ENCODE measurements around the gene ATXN1. TPM values are rescaled to one million over a fixed set of nuclear protein-coding genes. Genes with fewer than 3 reads are reported as not detected.
"Not testable (repeated sequence)": the region's sequence is repeated elsewhere in the genome, so short reads cannot be mapped to it uniquely, and the experiment has no call there.

Gene ATXN1
- total RNA-seq, 2 donors from 2014 or later, result 63.1 to 72.2 TPM

DNA sequence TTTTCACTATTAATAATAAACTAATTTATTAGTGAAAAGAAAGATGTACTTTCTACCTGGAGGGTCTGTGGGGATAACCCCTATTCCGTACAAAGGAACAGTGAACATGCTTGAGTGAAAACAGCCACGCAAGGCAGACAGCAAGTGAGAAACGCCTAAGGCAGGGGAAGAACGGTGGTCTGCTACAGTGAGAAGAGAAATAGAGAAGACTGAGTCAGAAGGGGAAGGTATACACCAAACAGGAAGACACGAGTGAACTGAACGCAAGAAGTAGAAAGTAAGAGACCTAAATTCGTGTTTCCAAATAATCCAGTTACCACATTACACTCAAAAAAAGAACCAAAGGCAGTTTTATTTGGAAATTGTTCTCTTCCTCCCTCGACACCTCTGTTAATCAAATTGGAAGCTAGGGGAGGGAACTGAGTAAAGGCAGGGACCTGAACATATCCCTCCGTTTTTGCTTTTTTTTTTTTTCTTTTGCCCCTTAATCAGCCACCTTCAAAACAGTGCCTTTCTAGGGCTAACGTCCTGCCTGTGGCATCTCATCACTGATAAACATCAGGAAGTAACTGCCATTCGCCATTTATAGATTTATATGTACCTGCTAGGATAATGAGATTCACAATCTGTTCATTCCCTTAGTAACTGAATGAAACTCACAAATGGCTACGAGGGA lies 48.9 kb downstream of the ATXN1 start:
- intact Hi-C loops (cut with DNase I), result no loop called here

DNA sequence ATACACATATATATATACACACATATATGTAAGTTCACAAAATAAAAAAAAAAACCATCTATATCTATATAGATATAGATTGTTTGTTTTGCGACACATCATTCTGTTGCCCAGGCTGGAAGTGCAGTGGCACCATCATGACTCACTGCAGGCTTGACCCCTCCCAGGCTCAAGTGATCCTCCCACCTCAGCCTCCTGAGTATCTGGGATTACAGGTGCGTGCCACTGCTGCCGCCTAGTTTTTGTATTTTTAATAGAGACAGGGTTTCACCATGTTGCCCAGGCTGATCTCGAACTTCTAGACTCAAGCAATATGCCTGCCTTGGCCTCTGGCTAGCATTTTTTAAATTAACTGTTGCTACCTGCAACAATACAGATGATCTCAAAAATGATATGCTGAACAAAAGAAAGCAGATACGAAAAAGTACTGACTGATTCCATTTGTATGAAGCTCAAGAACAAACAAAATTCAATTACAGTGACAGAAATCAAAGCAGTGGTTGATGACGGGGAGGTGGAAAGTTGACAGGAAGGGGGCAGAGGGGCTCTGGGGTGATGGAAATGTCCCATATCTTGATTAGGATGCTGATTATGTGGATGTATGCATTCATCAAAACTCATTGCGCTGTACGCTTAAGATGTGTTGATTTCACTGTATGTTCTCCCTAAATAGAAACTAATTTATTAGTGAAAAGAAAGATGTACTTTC lies 49.6 kb downstream of the ATXN1 start:
- DNase-seq (ENCODE audit: low spot score), result no peak
- intact Hi-C loops (cut with DNase I), result no loop called here

More for the DNA sequence above, 48.9 kb downstream of the ATXN1 start:
- DNase-seq (ENCODE audit: low spot score), result no peak

- no peak for DNase-seq (ENCODE audit: low spot score)
- intact Hi-C loops (cut with DNase I), result no loop called here
Measured at GRCh38 chr6:16706911-16707783, 54.1 kb downstream of the ATXN1 start.

- intact Hi-C loops (cut with DNase I); DNase-seq (ENCODE audit: low spot score): not testable (repeated sequence)
Measured at GRCh38 chr6:16706491-16706890, 54.8 kb downstream of the ATXN1 start.

GRCh38 chr6:16706029-16706428 lies 55.2 kb downstream of the ATXN1 start:
- intact Hi-C loops (cut with DNase I), result no loop called here
- DNase-seq (ENCODE audit: low spot score), result no peak

DNA sequence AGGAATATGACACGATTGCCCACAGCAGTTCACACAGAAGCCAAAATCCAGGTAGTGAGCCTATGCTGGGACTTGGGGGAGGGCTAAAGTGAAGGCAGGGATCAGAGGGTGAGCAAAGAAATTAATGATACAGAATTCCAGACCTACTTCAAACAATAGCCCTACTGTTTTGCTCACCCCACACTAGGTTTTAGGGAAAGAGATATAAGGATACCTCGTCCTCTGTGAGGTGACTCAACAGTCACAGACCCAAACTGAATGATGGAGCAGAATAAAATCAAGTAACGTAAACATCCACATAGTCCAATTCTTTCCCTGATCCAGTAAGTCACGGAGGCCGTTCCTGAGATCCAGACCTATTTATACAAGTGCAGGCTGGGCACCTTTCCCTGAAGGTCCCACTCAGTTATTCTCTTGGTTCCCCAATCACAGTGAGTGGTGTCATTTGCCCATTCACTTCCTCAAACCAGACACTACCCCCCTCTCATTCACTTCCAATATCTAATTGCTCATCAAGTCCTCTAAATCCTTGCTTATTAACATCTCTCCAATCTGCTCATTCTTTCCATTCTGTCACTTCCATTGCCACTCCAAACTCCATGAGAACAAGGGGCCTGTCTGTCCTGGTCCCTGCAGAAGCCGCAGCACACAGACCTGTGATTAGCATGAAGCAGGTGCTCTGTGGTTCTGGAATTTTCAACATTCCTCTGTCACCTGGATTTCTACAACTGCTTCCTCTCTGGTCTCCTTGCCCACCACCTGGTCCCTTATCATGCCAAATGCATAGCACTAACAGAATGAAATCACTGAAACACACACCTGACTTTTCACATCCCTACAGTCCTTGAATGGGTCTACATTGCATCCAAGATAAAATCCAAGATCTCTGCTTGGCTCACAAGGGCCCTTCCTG lies 55.9 kb downstream of the ATXN1 start:
- intact Hi-C loops (cut with DNase I), result no loop called here
- DNase-seq (ENCODE audit: low spot score), result no peak

- intact Hi-C loops (cut with DNase I), result no loop called here
- no peak for DNase-seq (ENCODE audit: low spot score)
Measured at GRCh38 chr6:16704401-16705045, 56.7 kb downstream of the ATXN1 start.

DNA sequence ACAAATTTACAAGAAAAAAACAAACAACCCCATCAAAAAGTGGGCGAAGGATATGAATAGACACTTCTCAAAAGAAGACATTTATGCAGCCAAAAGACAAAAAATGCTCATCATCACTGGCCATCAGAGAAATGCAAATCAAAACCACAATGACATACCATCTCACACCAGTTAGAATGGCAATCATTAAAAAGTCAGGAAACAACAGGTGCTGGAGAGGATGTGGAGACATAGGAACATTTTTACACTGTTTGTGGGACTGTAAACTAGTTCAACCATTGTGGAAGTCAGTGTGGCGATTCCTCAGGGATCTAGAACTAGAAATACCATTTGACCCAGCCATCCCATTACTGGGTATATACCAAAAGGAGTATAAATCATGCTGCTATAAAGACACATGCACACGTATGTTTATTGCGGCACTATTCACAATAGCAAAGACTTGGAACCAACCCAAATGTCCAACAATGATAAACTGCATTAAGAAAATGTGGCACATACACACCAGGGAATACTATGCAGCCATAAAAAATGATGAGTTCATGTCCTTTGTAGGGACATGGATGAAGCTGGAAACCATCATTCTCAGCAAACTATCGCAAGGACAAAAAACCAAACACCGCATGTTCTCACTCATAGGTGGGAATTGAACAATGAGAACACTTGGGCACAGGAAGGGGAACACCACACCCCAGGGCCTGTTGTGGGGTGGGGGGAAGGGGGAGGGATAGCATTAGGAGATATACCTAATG lies 58.5 kb downstream of the ATXN1 start:
- DNase-seq (ENCODE audit: low spot score); intact Hi-C loops (cut with DNase I): not testable (repeated sequence)

DNA sequence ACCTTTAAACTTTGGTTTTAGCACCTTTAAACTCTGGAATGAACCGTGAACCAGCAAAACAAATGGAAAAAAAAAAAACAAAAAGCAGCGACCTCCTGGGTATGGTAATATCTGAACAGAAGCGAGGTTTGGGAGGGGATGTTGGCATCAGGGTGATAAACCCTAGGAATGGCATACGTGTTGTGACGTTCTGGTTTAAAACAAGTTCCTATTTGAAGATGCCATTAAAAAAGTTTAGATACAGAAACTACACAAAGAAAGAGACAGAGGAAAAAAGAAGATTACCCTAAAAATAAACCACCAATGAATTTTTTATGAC lies 60.4 kb downstream of the ATXN1 start:
- DNase-seq (ENCODE audit: low spot score), result no peak
- intact Hi-C loops (cut with DNase I), result no loop called here

DNA sequence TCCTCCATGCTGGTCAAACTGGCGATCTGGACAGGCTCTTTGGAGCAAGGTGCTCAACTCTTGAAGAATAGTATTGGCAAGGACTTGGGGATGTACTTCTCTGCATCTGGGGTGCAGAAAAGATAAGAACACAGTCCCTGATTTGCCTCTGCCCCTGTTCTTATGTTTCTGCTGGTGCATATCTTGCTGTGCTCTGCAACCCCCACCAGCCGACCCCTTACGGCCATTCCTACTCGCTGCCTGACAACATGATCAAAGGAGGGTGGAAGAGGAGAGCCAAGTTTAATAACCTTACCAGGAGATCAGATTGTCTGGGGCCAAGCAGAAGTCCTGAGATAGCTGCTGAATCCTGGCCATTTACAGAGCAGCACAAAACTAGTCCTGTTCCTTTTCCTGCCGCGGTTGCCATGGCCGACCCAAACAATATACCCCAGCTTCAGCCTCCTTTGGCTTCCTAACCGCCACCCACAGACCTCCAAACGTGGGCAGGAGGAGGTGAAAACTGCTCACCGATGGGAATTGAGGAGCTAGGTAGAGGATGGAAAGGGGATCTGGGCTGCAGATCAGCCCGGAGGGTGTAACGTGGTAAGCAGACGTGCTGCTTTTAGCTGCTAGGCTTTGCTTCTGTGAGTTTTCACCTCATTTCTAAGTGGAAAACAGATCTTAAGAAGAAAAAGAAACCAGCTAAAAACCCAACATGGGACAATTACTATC lies 60.9 kb downstream of the ATXN1 start:
- no peak for DNase-seq (ENCODE audit: low spot score)
- intact Hi-C loops (cut with DNase I), result no loop called here

GRCh38 chr6:16698997-16699868 lies 62.0 kb downstream of the ATXN1 start:
- intact Hi-C loops (cut with DNase I), result no loop called here

GRCh38 chr6:16698162-16698533 lies 63.1 kb downstream of the ATXN1 start:
- intact Hi-C loops (cut with DNase I), result no loop called here
- no peak for DNase-seq (ENCODE audit: low spot score)

More at GRCh38 chr6:16698997-16699868, 62.0 kb downstream of the ATXN1 start:
- no peak for DNase-seq (ENCODE audit: low spot score)

DNA sequence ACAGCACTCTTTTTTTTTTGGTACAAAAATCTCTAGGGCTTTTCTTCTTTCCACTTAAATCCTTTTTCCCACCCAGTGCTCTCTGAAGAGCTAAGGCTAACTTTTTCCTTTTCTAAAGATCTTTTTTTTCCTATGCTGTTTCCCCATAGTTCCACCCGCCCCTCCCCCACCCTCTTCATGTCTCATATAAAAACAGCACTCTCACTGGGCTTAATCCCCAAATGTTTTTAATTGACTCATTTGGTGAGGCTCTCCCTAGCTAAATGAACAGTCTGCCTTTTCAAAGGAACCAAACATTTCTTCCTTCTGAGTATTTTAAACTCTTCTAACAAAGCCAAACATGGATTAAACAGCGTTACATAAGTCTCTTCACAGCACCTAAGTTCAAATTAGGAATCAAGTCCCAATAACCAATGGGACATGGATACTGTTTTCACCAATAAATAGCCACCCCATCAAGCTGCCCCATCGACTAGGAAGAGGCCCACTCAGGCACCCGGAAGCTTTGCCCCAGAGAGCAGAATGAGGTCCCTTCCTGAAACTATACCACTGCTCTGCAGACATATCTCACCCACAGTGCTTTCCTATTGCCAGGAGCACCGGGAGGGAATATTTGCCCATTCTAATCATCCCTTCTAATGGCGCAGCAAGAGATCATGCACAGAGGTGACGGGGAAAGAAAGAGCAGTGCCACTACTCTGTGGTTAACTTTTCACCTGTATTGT lies 63.7 kb downstream of the ATXN1 start:
- no peak for DNase-seq (ENCODE audit: low spot score)
- intact Hi-C loops (cut with DNase I), result no loop called here

- intact Hi-C loops (cut with DNase I), result no loop called here
- DNase-seq (ENCODE audit: low spot score), result no peak
Measured at GRCh38 chr6:16696496-16696895, 64.8 kb downstream of the ATXN1 start.

DNA sequence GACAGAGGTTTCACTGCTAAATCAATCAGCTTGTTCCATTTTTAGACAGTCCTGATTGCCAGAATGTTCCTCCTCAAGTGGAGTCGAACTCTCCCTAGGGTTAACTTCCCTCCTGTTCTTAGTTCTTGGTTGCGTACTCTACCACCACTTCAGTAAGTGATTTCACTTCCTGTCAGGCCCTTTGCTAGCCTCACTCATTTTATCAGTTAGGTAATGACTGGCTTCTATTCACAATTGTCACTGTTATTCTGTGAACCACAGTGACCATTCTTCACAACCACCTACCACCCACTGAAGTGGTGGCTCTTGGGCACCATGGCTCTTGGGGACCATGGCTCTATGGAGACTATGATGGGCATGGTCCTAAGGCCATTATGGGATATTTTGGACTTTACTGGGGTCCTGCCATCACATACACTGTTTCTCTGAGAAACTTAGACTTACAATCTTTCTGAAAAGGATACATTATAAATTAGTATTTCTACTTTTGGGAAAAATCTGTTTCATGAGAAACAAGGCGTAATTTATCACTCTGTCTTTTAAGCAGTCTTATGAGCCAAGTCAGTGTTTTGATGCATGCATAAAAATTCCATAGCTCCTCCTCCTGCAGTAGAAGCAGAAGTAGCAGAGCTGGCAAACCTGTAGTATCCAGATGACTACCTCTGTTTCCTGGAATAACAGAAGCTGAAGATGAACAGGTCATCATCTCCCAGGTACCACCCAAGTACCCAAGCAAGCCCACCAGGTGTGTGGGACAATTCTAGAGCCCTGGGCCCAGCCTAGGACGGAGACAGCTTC lies 66.3 kb downstream of the ATXN1 start:
- DNase-seq (ENCODE audit: low spot score), result no peak
- intact Hi-C loops (cut with DNase I), result no loop called here

Measured in posterior vena cava (tissue), 2 donors.